H9 (cell line): ENCODE results near the gene PCF11. TPM values are rescaled to one million over a fixed set of nuclear protein-coding genes. Genes with fewer than 3 reads are reported as not detected.

Experiments used
- DNase-seq: peaks from one replicate; pipeline ENCODE4 v3.0.0-alpha.2; 2017
- H2AFZ ChIP-seq: one replicate; pipeline ENCODE4 v1.6.1; 2013; ENCODE audit warnings: mild to moderate bottlenecking, low read length, control low read depth, moderate library complexity
- H2AK5ac ChIP-seq: 2 replicates; pipeline ENCODE4 v1.6.1; 2013; ENCODE audit warnings: low read length, control low read depth, mixed read lengths; ENCODE audit not compliant: insufficient read length
- H2BK120ac ChIP-seq: one replicate; pipeline ENCODE4 v1.6.1; 2013; ENCODE audit warnings: low read depth, mild to moderate bottlenecking, low read length, control low read depth, inconsistent platforms; ENCODE audit not compliant: poor library complexity, severe bottlenecking
- H2BK12ac ChIP-seq: 2 replicates; pipeline ENCODE4 v1.6.1; 2013; ENCODE audit warnings: low read length, control low read depth, mixed read lengths, low read depth; ENCODE audit not compliant: insufficient read length
- H2BK15ac ChIP-seq: 2 replicates; pipeline ENCODE4 v1.6.1; 2013; ENCODE audit warnings: low read depth, low read length, control low read depth
- H2BK20ac ChIP-seq: one replicate; pipeline ENCODE4 v1.6.1; 2013; ENCODE audit warnings: low read depth, mild to moderate bottlenecking, low read length, control low read depth, inconsistent platforms; ENCODE audit not compliant: poor library complexity, severe bottlenecking
- H2BK5ac ChIP-seq: 2 replicates; pipeline ENCODE4 v1.6.1; 2013; ENCODE audit warnings: low read length, control low read depth, mixed read lengths; ENCODE audit not compliant: insufficient read length
- H3K14ac ChIP-seq: 2 replicates; pipeline ENCODE4 v1.6.1; 2013; ENCODE audit warnings: low read length, control low read depth; ENCODE audit not compliant: insufficient read depth
- H3K18ac ChIP-seq: 2 replicates; pipeline ENCODE4 v1.6.1; 2013; ENCODE audit warnings: low read depth, mild to moderate bottlenecking, mixed read lengths, low read length, control low read depth; ENCODE audit not compliant: insufficient read length
- H3K23ac ChIP-seq: 2 replicates; pipeline ENCODE4 v1.6.1; 2013; ENCODE audit warnings: low read length, control low read depth, mixed read lengths, low read depth; ENCODE audit not compliant: insufficient read length
- H3K23me2 ChIP-seq: 2 replicates; pipeline ENCODE4 v1.6.1; 2013; ENCODE audit warnings: low read depth, mild to moderate bottlenecking, mixed read lengths, low read length, control low read depth; ENCODE audit not compliant: insufficient read length, poor library complexity, severe bottlenecking
- H3K27ac ChIP-seq: 2 replicates; pipeline ENCODE4 v1.5.1; 2013; ENCODE audit warnings: low read length, control low read depth, mixed read lengths, low read depth; ENCODE audit not compliant: insufficient read length
- H3K27me3 ChIP-seq: 2 replicates; pipeline ENCODE4 v1.6.1; 2013; ENCODE audit warnings: low read length, control low read depth, inconsistent platforms; ENCODE audit not compliant: insufficient read depth
- H3K4ac ChIP-seq: 2 replicates; pipeline ENCODE4 v1.6.1; 2013; ENCODE audit warnings: low read depth, mild to moderate bottlenecking, control low read depth, inconsistent platforms, low read length, moderate library complexity
- H3K4me1 ChIP-seq: 2 replicates; pipeline ENCODE4 v1.6.1; 2013; ENCODE audit warnings: low read length, control low read depth, inconsistent platforms; ENCODE audit not compliant: insufficient read depth
- H3K4me2 ChIP-seq: 2 replicates; pipeline ENCODE4 v1.6.1; 2013; ENCODE audit warnings: low read length, control low read depth, mixed read lengths; ENCODE audit not compliant: insufficient read length, insufficient read depth
- H3K56ac ChIP-seq: 2 replicates; pipeline ENCODE4 v1.6.1; 2013; ENCODE audit warnings: low read depth, mild to moderate bottlenecking, mixed read lengths, low read length, control low read depth; ENCODE audit not compliant: insufficient read length
- H3K79me1 ChIP-seq: 2 replicates; pipeline ENCODE4 v1.6.1; 2013; ENCODE audit warnings: low read depth, mild to moderate bottlenecking, moderate library complexity, low read length, control low read depth, inconsistent platforms; ENCODE audit not compliant: insufficient read depth, poor library complexity, severe bottlenecking
- H3K79me2 ChIP-seq: 2 replicates; pipeline ENCODE4 v1.6.1; 2013; ENCODE audit warnings: low read length, control low read depth, inconsistent platforms; ENCODE audit not compliant: insufficient read depth
- H3K9ac ChIP-seq: 2 replicates; pipeline ENCODE4 v1.6.1; 2013; ENCODE audit warnings: low read length, control low read depth, mixed read lengths; ENCODE audit not compliant: insufficient read length; ENCODE audit errors: extremely low read depth
- H3K9me3 ChIP-seq: one replicate; pipeline ENCODE4 v1.6.1; 2013; ENCODE audit warnings: low read depth, low read length, inconsistent platforms; ENCODE audit not compliant: control insufficient read depth
- H3T11ph ChIP-seq: one replicate; pipeline ENCODE4 v1.6.1; 2013; ENCODE audit warnings: mild to moderate bottlenecking, low read length, control low read depth, inconsistent platforms
- H4K20me1 ChIP-seq: one replicate; pipeline ENCODE4 v1.6.1; 2013; ENCODE audit not compliant: control insufficient read depth, insufficient read length, insufficient read depth
- H4K5ac ChIP-seq: 2 replicates; pipeline ENCODE4 v1.6.1; 2013; ENCODE audit warnings: low read depth, mild to moderate bottlenecking, mixed read lengths, low read length, control low read depth; ENCODE audit not compliant: insufficient read length
- H4K8ac ChIP-seq: replicated peaks from 2 replicates; pipeline ENCODE4 v1.6.1; 2013; ENCODE audit warnings: low read length, control low read depth, mixed read lengths, low read depth; ENCODE audit not compliant: insufficient read length
- H4K91ac ChIP-seq: 2 replicates; pipeline ENCODE4 v1.6.1; 2013; ENCODE audit warnings: low read depth, mild to moderate bottlenecking, moderate library complexity, mixed read lengths, low read length, control low read depth; ENCODE audit not compliant: insufficient read length
- H3K27ac Mint-ChIP-seq, 3 experiments: 2 replicates in 2 of 3; 3 replicates in 1 of 3; pipeline ENCODE4 v1.8.0; 2020 to 2021; ENCODE audit warnings: mixed read lengths in 3 of 3, mild to moderate bottlenecking in 1 of 3, moderate library complexity in 1 of 3
- H3K27me3 Mint-ChIP-seq: 2 replicates; pipeline ENCODE4 v1.8.0; 2021; ENCODE audit warnings: low read depth, mild to moderate bottlenecking, moderate library complexity, mixed read lengths
- H3K36me3 Mint-ChIP-seq, 3 experiments: 2 replicates in 2 of 3; 3 replicates in 1 of 3; pipeline ENCODE4 v1.8.0; 2020 to 2021; ENCODE audit warnings: low read depth in 3 of 3, mixed read lengths in 3 of 3; ENCODE audit not compliant: insufficient read depth in 1 of 3
- H3K4me1 Mint-ChIP-seq, 2 experiments: 2 replicates each; pipeline ENCODE4 v1.8.0; 2020; ENCODE audit warnings: mixed read lengths in 2 of 2
- H3K4me3 Mint-ChIP-seq, 2 experiments: 2 replicates in 1 of 2; 3 replicates in 1 of 2; pipeline ENCODE4 v1.8.0; 2020 to 2021; ENCODE audit warnings: mild to moderate bottlenecking in 2 of 2, mixed read lengths in 2 of 2, moderate library complexity in 1 of 2
- H3K9me3 Mint-ChIP-seq, 2 experiments: 2 replicates in 1 of 2; 3 replicates in 1 of 2; pipeline ENCODE4 v1.8.0; 2020; ENCODE audit warnings: mild to moderate bottlenecking in 2 of 2, mixed read lengths in 2 of 2, moderate library complexity in 1 of 2
- WGBS: extraction: QIAGEN DNeasy Blood & Tissue Kit; methylation state at CpG from one replicate; pipeline ENCODE4 v1.1.7; 2013; ENCODE audit warnings: missing lambda C conversion rate, low lambda C conversion rate, mixed read lengths; ENCODE audit not compliant: insufficient read length; ENCODE audit errors: extremely low coverage; 5-methylcytosine and 5-hydroxymethylcytosine counted together
- total RNA-seq: library from RNA; stranded (reverse); gene quantifications from 2 replicates; pipeline ENCODE4 v1.2.1, GENCODE V29; 2021
- TF ChIP-seq, protein P1 (sequence below): fragments of 200-600 bp; sonication (generic); conservative IDR thresholded peaks from 3 replicates; pipeline ENCODE4 v1.8.0; 2021; ENCODE audit warnings: antibody characterized with exemption, mild to moderate bottlenecking

The PCF11 gene
- total RNA-seq, 1 experiment from 2014 or later: 50.9 TPM

DNA sequence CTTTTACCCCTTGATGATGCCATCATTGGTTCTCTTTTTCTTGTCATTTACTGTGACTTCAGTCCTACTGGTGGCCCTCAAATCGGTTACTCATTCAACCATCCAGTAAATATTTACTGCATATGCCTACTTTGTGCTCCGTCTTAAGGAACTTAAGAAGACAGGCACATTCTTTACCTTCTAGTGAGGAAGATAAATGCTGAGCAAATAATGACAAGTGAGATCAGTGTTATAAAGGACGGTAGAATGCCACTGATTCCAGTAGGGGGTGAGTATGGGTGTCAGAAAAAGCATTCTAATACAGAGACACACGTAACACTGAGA is 38.2 kb downstream of the PCF11 start:
- H3K4me3 Mint-ChIP-seq: peak overlapping the region; percentile 97 to 99
- H2BK5ac ChIP-seq: no peak overlapping the region
- H3K4me2 ChIP-seq: peak overlapping the region; percentile 91
- H3K9me3 Mint-ChIP-seq: no peaks in the 10 kb centered on the region
- no peak overlapping the region for H4K91ac ChIP-seq
- no peaks in the 10 kb centered on the region for H3K9me3 ChIP-seq
- no CpG with 5 or more reads among the region's 4 CpGs for WGBS
- no peak overlapping the region for H3K23ac ChIP-seq
- H3K79me2 ChIP-seq: peaks cover 7% of the 10 kb centered on the region; the same call in 1 of the 2 replicates
- H3K4me1 ChIP-seq: no peaks in the 10 kb centered on the region
- no peak for DNase-seq
- peaks cover 19% of the 10 kb centered on the region for H3K23me2 ChIP-seq
- H3K4me1 Mint-ChIP-seq: peaks cover 13% of the 10 kb centered on the region in 2 experiments
- no peak overlapping the region for H3K27ac ChIP-seq
- no peak overlapping the region for H2AK5ac ChIP-seq
- no peak overlapping the region for H2BK15ac ChIP-seq
- TF ChIP-seq, protein P1, sequence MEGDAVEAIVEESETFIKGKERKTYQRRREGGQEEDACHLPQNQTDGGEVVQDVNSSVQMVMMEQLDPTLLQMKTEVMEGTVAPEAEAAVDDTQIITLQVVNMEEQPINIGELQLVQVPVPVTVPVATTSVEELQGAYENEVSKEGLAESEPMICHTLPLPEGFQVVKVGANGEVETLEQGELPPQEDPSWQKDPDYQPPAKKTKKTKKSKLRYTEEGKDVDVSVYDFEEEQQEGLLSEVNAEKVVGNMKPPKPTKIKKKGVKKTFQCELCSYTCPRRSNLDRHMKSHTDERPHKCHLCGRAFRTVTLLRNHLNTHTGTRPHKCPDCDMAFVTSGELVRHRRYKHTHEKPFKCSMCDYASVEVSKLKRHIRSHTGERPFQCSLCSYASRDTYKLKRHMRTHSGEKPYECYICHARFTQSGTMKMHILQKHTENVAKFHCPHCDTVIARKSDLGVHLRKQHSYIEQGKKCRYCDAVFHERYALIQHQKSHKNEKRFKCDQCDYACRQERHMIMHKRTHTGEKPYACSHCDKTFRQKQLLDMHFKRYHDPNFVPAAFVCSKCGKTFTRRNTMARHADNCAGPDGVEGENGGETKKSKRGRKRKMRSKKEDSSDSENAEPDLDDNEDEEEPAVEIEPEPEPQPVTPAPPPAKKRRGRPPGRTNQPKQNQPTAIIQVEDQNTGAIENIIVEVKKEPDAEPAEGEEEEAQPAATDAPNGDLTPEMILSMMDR: no peak
- no peak overlapping the region for H3K4ac ChIP-seq
- no peaks in the 10 kb centered on the region for H3K79me1 ChIP-seq
- no peak overlapping the region for H3T11ph ChIP-seq
- no peak overlapping the region for H3K14ac ChIP-seq
- no peaks in the 10 kb centered on the region for H4K20me1 ChIP-seq
- no peak overlapping the region for H4K8ac ChIP-seq
- peaks cover 3 to 26% (median 22%) of the 10 kb centered on the region in 3 experiments; a peak in 5 of 7 replicates for H3K36me3 Mint-ChIP-seq
- peaks cover 2% of the 10 kb centered on the region for H3K27me3 Mint-ChIP-seq
- H3K9ac ChIP-seq: no peak overlapping the region
- H2BK12ac ChIP-seq: no peak overlapping the region
- H3K18ac ChIP-seq: no peak overlapping the region
- no peaks in the 10 kb centered on the region; the same call in 1 of the 2 replicates for H3K27me3 ChIP-seq
- H3K56ac ChIP-seq: no peak overlapping the region
- H4K5ac ChIP-seq: no peak overlapping the region
- no peak overlapping the region for H2BK120ac ChIP-seq
- H3K27ac Mint-ChIP-seq: no peak overlapping the region
- H2AFZ ChIP-seq: no peak overlapping the region
- H2BK20ac ChIP-seq: no peak overlapping the region
